ENCODE results near the gene SACM1L.

SACM1L gene

GRCh38 chr3:45670991-45671390 lies 18.2 kb upstream of the SACM1L start:
- DNase-seq: no peak
- Histone ChIP-seq H3K36me3 (peaks cover 27% of the 10 kb centered on the region), H3K4me3 (ENCODE audit: low read depth, low read length) (no peak overlapping the region), H3K9me3 (ENCODE audit: severe bottlenecking) (no peaks in the 10 kb centered on the region), H3K27me3 (ENCODE audit: insufficient read depth, low read depth, severe bottlenecking) (no peaks in the 10 kb centered on the region), H3K27ac (no peak overlapping the region)
- TF ChIP-seq CTCF (IDR thresholded peaks at IDR 0.05; ENCODE audit: low read depth, low read length): no peak

- Histone ChIP-seq H3K36me3 (peaks cover 20% of the 10 kb centered on the region), H3K27me3 (ENCODE audit: insufficient read depth, low read depth, severe bottlenecking) (no peaks in the 10 kb centered on the region), H3K9me3 (ENCODE audit: severe bottlenecking) (no peaks in the 10 kb centered on the region), H3K27ac (no peak overlapping the region), H3K4me3 (ENCODE audit: low read depth, low read length) (no peak overlapping the region)
- no peak for TF ChIP-seq CTCF (IDR thresholded peaks at IDR 0.05; ENCODE audit: low read depth, low read length)
- no peak for DNase-seq
These were observed 15.9 kb upstream of the SACM1L start for GRCh38 chr3:45673273-45673672.

GRCh38 chr3:45676325-45677032 lies 12.7 kb upstream of the SACM1L start:
- Histone ChIP-seq H3K27ac (no peak overlapping the region), H3K27me3 (ENCODE audit: insufficient read depth, low read depth, severe bottlenecking) (no peaks in the 10 kb centered on the region), H3K9me3 (ENCODE audit: severe bottlenecking) (no peaks in the 10 kb centered on the region), H3K36me3 (peaks cover 11% of the 10 kb centered on the region), H3K4me3 (ENCODE audit: low read depth, low read length) (no peak overlapping the region)
- no peak for DNase-seq
- no peak for TF ChIP-seq CTCF (IDR thresholded peaks at IDR 0.05; ENCODE audit: low read depth, low read length)

GRCh38 chr3:45677033-45677446 lies 12.2 kb upstream of the SACM1L start:
- Histone ChIP-seq H3K36me3 (peaks cover 11% of the 10 kb centered on the region), H3K27me3 (ENCODE audit: insufficient read depth, low read depth, severe bottlenecking) (no peaks in the 10 kb centered on the region), H3K27ac (no peak overlapping the region), H3K9me3 (ENCODE audit: severe bottlenecking) (no peaks in the 10 kb centered on the region), H3K4me3 (ENCODE audit: low read depth, low read length) (no peak overlapping the region)
- DNase-seq: no peak
- TF ChIP-seq CTCF (IDR thresholded peaks at IDR 0.05; ENCODE audit: low read depth, low read length): no peak

- Histone ChIP-seq H3K27me3 (ENCODE audit: insufficient read depth, low read depth, severe bottlenecking) (no peaks in the 10 kb centered on the region), H3K36me3 (peaks cover 7% of the 10 kb centered on the region), H3K27ac (no peak overlapping the region), H3K4me3 (ENCODE audit: low read depth, low read length) (no peak overlapping the region), H3K9me3 (ENCODE audit: severe bottlenecking) (peaks cover 4% of the 10 kb centered on the region)
- no peak for DNase-seq
- TF ChIP-seq CTCF (IDR thresholded peaks at IDR 0.05; ENCODE audit: low read depth, low read length): no peak
These were observed 11.4 kb upstream of the SACM1L start for GRCh38 chr3:45677841-45678240.

GRCh38 chr3:45679805-45680204 lies 9.4 kb upstream of the SACM1L start:
- H3K27ac ChIP-seq: no peak overlapping the region
- H3K9me3 ChIP-seq (ENCODE audit: severe bottlenecking): peaks cover 9% of the 10 kb centered on the region
- peaks cover 7% of the 10 kb centered on the region for H3K36me3 ChIP-seq
- H3K4me3 ChIP-seq (ENCODE audit: low read depth, low read length): no peak overlapping the region
- no peak for DNase-seq
- no peak for TF ChIP-seq CTCF (IDR thresholded peaks at IDR 0.05; ENCODE audit: low read depth, low read length)
- no peaks in the 10 kb centered on the region for H3K27me3 ChIP-seq (ENCODE audit: insufficient read depth, low read depth, severe bottlenecking)

Data from WERI-Rb-1 (cell line).